Smooth muscle cell (in vitro differentiated cells): Measurements from ENCODE around the gene RPA4. TPM values are rescaled to one million over a fixed set of nuclear protein-coding genes. Genes with fewer than 3 reads are reported as not detected.
"Not testable (repeated sequence)": the region's sequence is repeated elsewhere in the genome, so short reads cannot be mapped to it uniquely, and the experiment has no call there.

Source experiments
- DNase-seq: peaks from one replicate; lab custom pipeline; 2025; ENCODE audit not compliant: unreplicated experiment; lab: John Stamatoyannopoulos, UW
- H2AFZ ChIP-seq: fragments of 200-600 bp; sonication (generic); 2 replicates; pipeline ENCODE4 v1.6.0; 2016; ENCODE audit warnings: antibody characterized with exemption, low read depth, mild to moderate bottlenecking
- H3F3A ChIP-seq: fragments of 200-600 bp; sonication (generic); 2 replicates; pipeline ENCODE4 v1.6.0; 2017; ENCODE audit warnings: antibody characterized with exemption, low read depth
- H3K27ac ChIP-seq: fragments of 200-600 bp; sonication (generic); 2 replicates; pipeline ENCODE4 v1.5.1; 2016; ENCODE audit warnings: low read depth, mild to moderate bottlenecking
- H3K27me3 ChIP-seq: fragments of 200-600 bp; sonication (generic); 2 replicates; pipeline ENCODE4 v1.6.1; 2016; ENCODE audit warnings: low read depth, mild to moderate bottlenecking
- H3K36me3 ChIP-seq: fragments of 200-600 bp; sonication (generic); 2 replicates; pipeline ENCODE4 v1.5.1; 2016; ENCODE audit warnings: low read depth
- H3K4me1 ChIP-seq: fragments of 200-600 bp; sonication (generic); 2 replicates; pipeline ENCODE4 v1.5.1; 2016; ENCODE audit warnings: low read depth
- H3K4me2 ChIP-seq: fragments of 200-600 bp; sonication (generic); 2 replicates; pipeline ENCODE4 v1.6.0; 2016; ENCODE audit warnings: mild to moderate bottlenecking
- H3K4me3 ChIP-seq: fragments of 200-600 bp; sonication (generic); 2 replicates; pipeline ENCODE4 v1.5.1; 2016; ENCODE audit warnings: mild to moderate bottlenecking
- H3K79me2 ChIP-seq: fragments of 200-600 bp; sonication (generic); 2 replicates; pipeline ENCODE4 v1.6.0; 2016; ENCODE audit warnings: low read depth, mild to moderate bottlenecking
- H3K9ac ChIP-seq: fragments of 200-600 bp; sonication (generic); 2 replicates; pipeline ENCODE4 v1.6.0; 2016; ENCODE audit warnings: low read depth
- H3K9me3 ChIP-seq: fragments of 200-600 bp; sonication (generic); replicated peaks from 2 replicates; pipeline ENCODE4 v1.5.1; 2016; ENCODE audit warnings: low read depth
- H4K20me1 ChIP-seq: fragments of 200-600 bp; sonication (generic); 2 replicates; pipeline ENCODE4 v1.6.0; 2016; ENCODE audit warnings: low read depth
- CTCF ChIP-seq: fragments of 200-600 bp; sonication (generic); IDR thresholded peaks from 2 replicates; pipeline ENCODE4 v1.5.1; 2017; ENCODE audit warnings: borderline replicate concordance, mild to moderate bottlenecking, antibody characterized with exemption; ENCODE audit not compliant: insufficient read depth, poor library complexity, severe bottlenecking
- WGBS: methylation state at CpG from one replicate; pipeline ENCODE4 v1.1.7; 2016; ENCODE audit warnings: low lambda C conversion rate; 5-methylcytosine and 5-hydroxymethylcytosine counted together
- polyA plus RNA-seq: library from polyadenylated mRNA; unstranded; fragments of >200 nt; fragmentation: Nextera tagmentation; extraction: Ambion mirVana; gene quantifications from 2 replicates; pipeline ENCODE4 v1.2.1, GENCODE V29; 2016
- total RNA-seq: library from RNA; depleted of rRNA; stranded (reverse); fragments of >200 nt; gene quantifications from 2 replicates; pipeline ENCODE4 v1.2.3, GENCODE V29; 2014

RPA4 gene
- total and polyA plus RNA-seq, 2 experiments from 2014 or later, result 0.16 to 0.67 TPM

DNA sequence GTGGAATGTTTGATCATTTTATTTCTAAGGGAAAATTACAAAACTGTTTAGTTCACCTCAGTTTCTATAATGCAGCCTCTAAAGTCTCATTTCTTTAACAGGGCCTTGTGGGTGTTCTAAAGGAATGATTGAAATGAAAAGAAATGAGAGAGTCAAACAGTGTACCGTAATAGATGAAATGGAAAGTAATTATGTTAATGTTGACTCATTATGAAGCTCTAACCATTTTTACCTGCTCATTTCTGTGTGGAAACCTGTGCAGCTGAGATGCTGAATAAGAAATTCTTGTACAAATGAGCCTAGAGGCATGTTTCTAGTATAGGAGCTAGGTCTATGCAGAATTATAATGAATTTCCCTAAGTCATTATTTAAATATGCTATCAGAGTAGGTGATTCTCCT lies 45.2 kb upstream of the RPA4 start:
- Histone ChIP-seq H3K4me1 (no peaks in the 10 kb centered on the region), H3K36me3 (no peaks in the 10 kb centered on the region), H3K4me2 (no peak overlapping the region), H4K20me1 (no peaks in the 10 kb centered on the region), H3F3A (no peaks in the 10 kb centered on the region), H3K9ac (no peak overlapping the region), H3K79me2 (no peaks in the 10 kb centered on the region), H2AFZ (no peak overlapping the region), H3K4me3 (no peak overlapping the region), H3K27ac (no peak overlapping the region), H3K9me3 (no peaks in the 10 kb centered on the region), H3K27me3 (no peaks in the 10 kb centered on the region)
- WGBS, result 75% methylated on average over 1 of the region's 1 CpG
- no peak for TF ChIP-seq CTCF
- DNase-seq, result no peak

DNA sequence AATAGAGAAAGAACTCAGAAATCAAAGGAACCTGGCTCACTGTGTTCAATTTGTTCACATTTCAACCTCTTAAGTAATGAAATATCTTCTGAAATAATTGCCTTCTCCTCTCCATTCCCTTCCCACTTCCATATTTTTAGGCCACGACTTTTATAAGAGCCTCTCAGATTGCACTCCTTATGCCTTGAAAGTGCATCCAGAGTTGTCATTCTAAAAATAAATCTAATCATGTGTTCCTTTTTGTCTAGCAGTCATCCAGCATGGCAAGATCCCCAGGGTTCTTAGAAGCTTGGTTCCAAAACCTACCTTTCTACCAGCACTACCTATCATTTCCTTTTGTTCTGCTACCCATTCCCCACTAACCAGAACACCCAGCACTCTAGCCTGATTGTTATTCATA lies 42.4 kb upstream of the RPA4 start:
- no peak overlapping the region for H3K4me3 ChIP-seq
- H3F3A ChIP-seq, result no peaks in the 10 kb centered on the region
- no peak for TF ChIP-seq CTCF
- H3K9ac ChIP-seq, result no peak overlapping the region
- no peaks in the 10 kb centered on the region for H3K79me2 ChIP-seq
- no peak overlapping the region for H3K4me2 ChIP-seq
- no peaks in the 10 kb centered on the region for H4K20me1 ChIP-seq
- 87% methylated on average over 1 of the region's 1 CpG for WGBS
- H3K9me3 ChIP-seq, result no peaks in the 10 kb centered on the region
- DNase-seq, result no peak
- H2AFZ ChIP-seq, result no peak overlapping the region
- H3K27me3 ChIP-seq, result no peaks in the 10 kb centered on the region
- no peaks in the 10 kb centered on the region for H3K36me3 ChIP-seq
- no peak overlapping the region for H3K27ac ChIP-seq
- H3K4me1 ChIP-seq, result no peaks in the 10 kb centered on the region

DNA sequence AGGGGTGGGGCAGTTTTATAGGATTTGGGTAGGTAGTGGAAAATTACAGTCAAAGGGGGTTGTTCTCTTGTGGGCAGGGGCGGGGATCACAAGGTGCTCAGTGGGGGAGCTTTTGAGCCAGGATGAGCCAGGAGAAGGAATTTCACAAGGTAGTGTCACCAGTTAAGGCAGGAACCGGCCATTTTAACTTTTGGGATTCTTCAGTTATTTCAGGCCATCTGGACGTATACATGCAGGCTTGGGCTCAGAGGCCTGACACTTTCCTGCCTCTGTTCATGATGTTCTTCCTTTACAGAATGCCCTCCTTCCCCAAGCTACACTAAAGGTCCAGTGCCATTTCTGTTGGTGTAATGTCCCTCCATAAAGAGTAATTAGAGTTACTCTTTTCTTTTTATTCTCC lies 41.8 kb upstream of the RPA4 start:
- H3K36me3 ChIP-seq, H3K4me3 ChIP-seq, H3K4me2 ChIP-seq, H4K20me1 ChIP-seq, H2AFZ ChIP-seq, DNase-seq, H3K9me3 ChIP-seq, H3K27ac ChIP-seq, H3K9ac ChIP-seq, H3K27me3 ChIP-seq, H3F3A ChIP-seq, H3K79me2 ChIP-seq, H3K4me1 ChIP-seq: not testable (repeated sequence)
- WGBS, result 65% methylated on average over 3 of the region's 3 CpGs

GRCh38 chrX:96843566-96843965 lies 40.1 kb upstream of the RPA4 start:
- TF ChIP-seq CTCF, result peak; percentile 42
- no peaks in the 10 kb centered on the region for H3K27me3 ChIP-seq
- H3K4me3 ChIP-seq, result no peak overlapping the region
- no peaks in the 10 kb centered on the region for H3F3A ChIP-seq
- H3K36me3 ChIP-seq, result no peaks in the 10 kb centered on the region
- no peaks in the 10 kb centered on the region for H4K20me1 ChIP-seq
- no peak overlapping the region for H3K9ac ChIP-seq
- no peak for DNase-seq
- H2AFZ ChIP-seq, result no peak overlapping the region
- H3K27ac ChIP-seq, result no peak overlapping the region
- no peaks in the 10 kb centered on the region for H3K79me2 ChIP-seq
- 16% methylated on average over 5 of the region's 5 CpGs for WGBS
- no peak overlapping the region for H3K4me2 ChIP-seq
- H3K4me1 ChIP-seq, result no peaks in the 10 kb centered on the region
- H3K9me3 ChIP-seq, result no peaks in the 10 kb centered on the region
